SK-N-SH (cell line): ENCODE results near the gene PIP5K1B. TPM values are rescaled to one million over a fixed set of nuclear protein-coding genes. Genes with fewer than 3 reads are reported as not detected.

Experiments used
- CTCF ChIA-PET: fragments of 300-600, 350-600 bp; formaldehyde crosslinking; extraction: SDS; loops from one replicate; lab custom pipeline; 2021; lab: Yijun Ruan, JAX
- POLR2A ChIA-PET: fragments of 350-600 bp; sonication (Branson Sonifier 250); formaldehyde crosslinking; extraction: SDS; loops from one replicate; lab custom pipeline; 2020; ENCODE audit warnings: antibody characterized with exemption, inconsistent platforms; lab: Yijun Ruan, JAX
- DNase-seq: peaks from one replicate; pipeline ENCODE4 v3.0.0; 2012
- H2AFZ ChIP-seq: fragments of 200-600 bp; sonication (generic); 2 replicates; pipeline ENCODE4 v1.8.1; 2016; ENCODE audit warnings: antibody characterized with exemption, mild to moderate bottlenecking, low read depth
- H3F3A ChIP-seq: fragments of 200-600 bp; sonication (generic); replicated peaks from 2 replicates; pipeline ENCODE3; 2016; ENCODE audit warnings: antibody characterized with exemption, mild to moderate bottlenecking; ENCODE audit not compliant: insufficient read depth
- H3K27ac ChIP-seq, 2 experiments: fragments of 200-500 bp in 1 of 2; fragments of 200-600 bp in 1 of 2; sonication (Bioruptor generic) in 1 of 2; sonication (generic), shearing (Covaris generic) in 1 of 2; 2 replicates each; pipeline versions ENCODE4 v1.5.1 to v1.6.1; 2014 to 2016; ENCODE audit warnings: low read depth in 2 of 2, inconsistent platforms in 1 of 2, low read length in 1 of 2, mild to moderate bottlenecking in 1 of 2, mixed read lengths in 1 of 2
- H3K27me3 ChIP-seq: fragments of 200-600 bp; sonication (generic), shearing (Covaris generic); 2 replicates; pipeline ENCODE4 v1.6.1; 2016; ENCODE audit warnings: mixed run types; ENCODE audit not compliant: insufficient read depth
- H3K36me3 ChIP-seq, 2 experiments: fragments of 200-500 bp in 1 of 2; fragments of 200-600 bp in 1 of 2; sonication (Bioruptor generic) in 1 of 2; sonication (generic) in 1 of 2; replicated peaks in 1 of 2; 2 replicates each; pipeline versions ENCODE3 to v1.5.1; 2014 to 2016; ENCODE audit warnings: low read length in 1 of 2, mild to moderate bottlenecking in 1 of 2; ENCODE audit not compliant: insufficient read depth in 2 of 2, control insufficient read depth in 1 of 2
- H3K4me1 ChIP-seq, 2 experiments: fragments of 200-500 bp in 1 of 2; fragments of 200-600 bp in 1 of 2; sonication (Bioruptor generic) in 1 of 2; sonication (generic), shearing (Covaris generic) in 1 of 2; 2 replicates each; pipeline versions ENCODE4 v1.5.1 to v1.6.1; 2014 to 2016; ENCODE audit warnings: low read depth in 1 of 2, low read length in 1 of 2, mixed run types in 1 of 2; ENCODE audit not compliant: insufficient read depth in 2 of 2, control insufficient read depth in 1 of 2
- H3K4me2 ChIP-seq: fragments of 200-600 bp; sonication (generic), shearing (Covaris generic); 2 replicates; pipeline ENCODE4 v1.6.1; 2017; ENCODE audit warnings: mixed run types
- H3K4me3 ChIP-seq, 2 experiments: fragments of 200-500 bp in 1 of 2; fragments of 200-600 bp in 1 of 2; sonication (Bioruptor generic) in 1 of 2; sonication (generic), shearing (Covaris generic) in 1 of 2; 2 replicates each; pipeline versions ENCODE4 v1.5.1 to v1.8.1; 2014 to 2016; ENCODE audit warnings: low read depth in 2 of 2, inconsistent platforms in 1 of 2, low read length in 1 of 2, mild to moderate bottlenecking in 1 of 2, mixed read lengths in 1 of 2, moderate library complexity in 1 of 2
- H3K79me2 ChIP-seq: fragments of 200-600 bp; sonication (generic); 2 replicates; pipeline ENCODE4 v1.8.1; 2017; ENCODE audit warnings: mild to moderate bottlenecking; ENCODE audit not compliant: insufficient read depth
- H3K9ac ChIP-seq: fragments of 200-600 bp; sonication (generic); 2 replicates; pipeline ENCODE4 v1.6.1; 2017; ENCODE audit warnings: mixed run types
- H3K9me2 ChIP-seq: fragments of 200-600 bp; sonication (generic); 2 replicates; pipeline ENCODE4 v1.6.1; 2017; ENCODE audit warnings: mixed run types
- H3K9me3 ChIP-seq: fragments of 200-600 bp; sonication (generic); 2 replicates; pipeline ENCODE4 v1.6.1; 2017; ENCODE audit warnings: mixed run types, mild to moderate bottlenecking, moderate library complexity
- H4K20me1 ChIP-seq: fragments of 200-600 bp; sonication (generic); 2 replicates; pipeline ENCODE4 v1.6.1; 2017; ENCODE audit warnings: mild to moderate bottlenecking, mixed run types; ENCODE audit not compliant: insufficient read depth
- EP300 ChIP-seq, 2 experiments: IDR thresholded peaks; 2 replicates each; pipeline versions ENCODE4 v1.4.0 to v1.6.1; 2012; ENCODE audit warnings: borderline replicate concordance in 1 of 2, low read depth in 1 of 2, low read length in 1 of 2
- FOSL2 ChIP-seq: IDR thresholded peaks from 2 replicates; pipeline ENCODE4 v1.4.0; 2012; ENCODE audit warnings: low read depth, mild to moderate bottlenecking, moderate library complexity, borderline replicate concordance
- FOXM1 ChIP-seq: IDR thresholded peaks from 2 replicates; pipeline ENCODE4 v1.4.0; 2012; ENCODE audit warnings: low read depth, mild to moderate bottlenecking
- GABPA ChIP-seq: IDR thresholded peaks from 2 replicates; pipeline ENCODE4 v1.4.0; 2012; ENCODE audit warnings: low read depth, mild to moderate bottlenecking
- GATA2 ChIP-seq: sonication (generic); formaldehyde crosslinking; IDR thresholded peaks from 2 replicates; pipeline ENCODE4 v1.5.0; 2020; ENCODE audit warnings: mild to moderate bottlenecking, missing genetic modification reagents
- MEF2A ChIP-seq: IDR thresholded peaks from 2 replicates; pipeline ENCODE4 v1.4.0; 2012; ENCODE audit warnings: low read depth, borderline replicate concordance
- NRF1 ChIP-seq: IDR thresholded peaks from 2 replicates; pipeline ENCODE4 v1.6.1; 2012; ENCODE audit warnings: low read depth, mild to moderate bottlenecking, low read length
- REST ChIP-seq: IDR thresholded peaks from 2 replicates; pipeline ENCODE4 v1.6.1; 2012; ENCODE audit warnings: mild to moderate bottlenecking, low read depth, low read length, moderate library complexity
- SIN3A ChIP-seq: IDR thresholded peaks from 2 replicates; pipeline ENCODE4 v1.6.1; 2012; ENCODE audit warnings: low read depth, mild to moderate bottlenecking, low read length, moderate library complexity, borderline replicate concordance
- SMC3 ChIP-seq: IDR thresholded peaks from 2 replicates; pipeline ENCODE4 v1.6.1; 2012; ENCODE audit warnings: low read depth, low read length, improper control_type of control experiment
- TCF12 ChIP-seq: IDR thresholded peaks from 2 replicates; pipeline ENCODE4 v1.4.0; 2012
- YY1 ChIP-seq: IDR thresholded peaks from 2 replicates; pipeline ENCODE4 v1.4.0; 2012; ENCODE audit warnings: low read depth, mild to moderate bottlenecking
- WGBS: methylation state at CpG from one replicate; pipeline ENCODE4 v1.1.6; 2017; ENCODE audit warnings: low lambda C conversion rate; 5-methylcytosine and 5-hydroxymethylcytosine counted together
- polyA plus RNA-seq, 3 experiments: library from polyadenylated mRNA; depleted of rRNA; stranded (reverse); fragments of >200 nt; gene quantifications; 2 replicates each; pipeline ENCODE4 v1.2.3, GENCODE V29; 2012
- TF ChIP-seq, protein P1 (sequence below): IDR thresholded peaks from 2 replicates; pipeline ENCODE4 v1.4.0; 2012; ENCODE audit warnings: low read depth, borderline replicate concordance
- TF ChIP-seq, protein P2 (sequence below): IDR thresholded peaks from 2 replicates; pipeline ENCODE4 v1.4.0; 2012; ENCODE audit warnings: low read depth, borderline replicate concordance
- TF ChIP-seq, protein P3 (sequence below): IDR thresholded peaks from 2 replicates; pipeline ENCODE4 v1.4.0; 2012; ENCODE audit warnings: low read depth

Gene PIP5K1B
- polyA plus RNA-seq, 1 of the 3 experiments (the other 2 are of a cell fraction), result not detected

GRCh38 chr9:68894502-68894901 is 189.5 kb downstream of the PIP5K1B start:
- H3K4me2 ChIP-seq, result no peak overlapping the region
- H3K27ac ChIP-seq, result no peak overlapping the region
- no peaks in the 10 kb centered on the region for H3K9me2 ChIP-seq
- no peaks in the 10 kb centered on the region for H3K9me3 ChIP-seq
- no peaks in the 10 kb centered on the region for H3K36me3 ChIP-seq
- H4K20me1 ChIP-seq, result no peaks in the 10 kb centered on the region
- no peaks in the 10 kb centered on the region for H3K79me2 ChIP-seq
- H3K4me3 ChIP-seq, result no peak overlapping the region
- no peak overlapping the region for H3K9ac ChIP-seq
- H3K27me3 ChIP-seq, result 0 out of 2 replicates have a peak, but pooled peaks cover 5% of the 10 kb centered on the region
- POLR2A ChIA-PET, result no interaction called here
- DNase-seq, result no peak
- H3K4me1 ChIP-seq, result no peaks in the 10 kb centered on the region
- H3F3A ChIP-seq, result no peaks in the 10 kb centered on the region
- TF ChIP-seq SIN3A, result no peak
- no peak for TF ChIP-seq TCF12
- TF ChIP-seq SMC3, result no peak
- no peak for TF ChIP-seq EP300 (IDR thresholded peaks at IDR 0.05; ENCODE audit: borderline replicate concordance in 1 of 2, low read depth in 1 of 2, low read length in 1 of 2)
- TF ChIP-seq REST, result no peak
- TF ChIP-seq, protein P1, sequence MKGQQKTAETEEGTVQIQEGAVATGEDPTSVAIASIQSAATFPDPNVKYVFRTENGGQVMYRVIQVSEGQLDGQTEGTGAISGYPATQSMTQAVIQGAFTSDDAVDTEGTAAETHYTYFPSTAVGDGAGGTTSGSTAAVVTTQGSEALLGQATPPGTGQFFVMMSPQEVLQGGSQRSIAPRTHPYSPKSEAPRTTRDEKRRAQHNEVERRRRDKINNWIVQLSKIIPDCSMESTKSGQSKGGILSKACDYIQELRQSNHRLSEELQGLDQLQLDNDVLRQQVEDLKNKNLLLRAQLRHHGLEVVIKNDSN, result no peak
- TF ChIP-seq, protein P2, sequence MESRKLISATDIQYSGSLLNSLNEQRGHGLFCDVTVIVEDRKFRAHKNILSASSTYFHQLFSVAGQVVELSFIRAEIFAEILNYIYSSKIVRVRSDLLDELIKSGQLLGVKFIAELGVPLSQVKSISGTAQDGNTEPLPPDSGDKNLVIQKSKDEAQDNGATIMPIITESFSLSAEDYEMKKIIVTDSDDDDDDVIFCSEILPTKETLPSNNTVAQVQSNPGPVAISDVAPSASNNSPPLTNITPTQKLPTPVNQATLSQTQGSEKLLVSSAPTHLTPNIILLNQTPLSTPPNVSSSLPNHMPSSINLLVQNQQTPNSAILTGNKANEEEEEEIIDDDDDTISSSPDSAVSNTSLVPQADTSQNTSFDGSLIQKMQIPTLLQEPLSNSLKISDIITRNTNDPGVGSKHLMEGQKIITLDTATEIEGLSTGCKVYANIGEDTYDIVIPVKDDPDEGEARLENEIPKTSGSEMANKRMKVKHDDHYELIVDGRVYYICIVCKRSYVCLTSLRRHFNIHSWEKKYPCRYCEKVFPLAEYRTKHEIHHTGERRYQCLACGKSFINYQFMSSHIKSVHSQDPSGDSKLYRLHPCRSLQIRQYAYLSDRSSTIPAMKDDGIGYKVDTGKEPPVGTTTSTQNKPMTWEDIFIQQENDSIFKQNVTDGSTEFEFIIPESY, result no peak
- TF ChIP-seq GATA2 (CRISPR knock-in tag), result no peak
- TF ChIP-seq FOXM1, result no peak
- TF ChIP-seq MEF2A, result no peak
- TF ChIP-seq YY1, result no peak
- no peak for TF ChIP-seq GABPA
- no peak for TF ChIP-seq NRF1
- no peak for TF ChIP-seq FOSL2
- TF ChIP-seq, protein P3, sequence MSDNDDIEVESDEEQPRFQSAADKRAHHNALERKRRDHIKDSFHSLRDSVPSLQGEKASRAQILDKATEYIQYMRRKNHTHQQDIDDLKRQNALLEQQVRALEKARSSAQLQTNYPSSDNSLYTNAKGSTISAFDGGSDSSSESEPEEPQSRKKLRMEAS, result no peak
- TF ChIP-seq, all 33 proteins: peak for 0
- no peak overlapping the region for H2AFZ ChIP-seq
- CTCF ChIA-PET, result interaction anchor here (1.4 kb wide), 1 partner anchor 13 kb away, joined by 3 read pairs; no protein-coding TSS in a partner anchor
- WGBS, result 46% methylated on average over 7 of the region's 7 CpGs
